ENCODE results near the gene SLC4A8. TPM values are rescaled to one million over a fixed set of nuclear protein-coding genes. Genes with fewer than 3 reads are reported as not detected.

Gene SLC4A8
- total RNA-seq, 1 experiment from 2014 or later = 26.3 TPM

DNA sequence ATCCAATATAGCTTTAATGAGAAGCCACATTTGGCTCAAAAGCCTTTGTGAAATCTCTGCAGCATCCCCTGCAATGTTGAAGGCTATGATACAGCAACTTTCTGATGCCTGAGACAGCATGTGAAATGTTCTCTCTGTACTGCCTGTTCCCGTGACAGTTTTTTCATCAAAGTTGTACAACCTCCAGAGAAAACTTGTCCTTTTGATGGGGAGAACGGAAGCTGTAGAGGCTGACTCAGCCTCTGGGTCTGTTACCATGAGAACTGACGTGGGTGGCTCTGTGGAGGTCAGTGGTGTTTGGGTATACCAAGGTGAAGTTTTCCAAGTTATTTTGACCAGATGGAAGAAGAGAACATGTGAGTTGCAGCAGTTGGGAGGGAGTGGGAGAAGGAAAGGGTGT is 17.0 kb downstream of the SLC4A8 start:
- Histone ChIP-seq H3T11ph (ENCODE audit: low read length) (no peak overlapping the region), H2BK120ac (ENCODE audit: low read depth, low read length, poor library complexity, severe bottlenecking) (no peak overlapping the region), H2AFZ (ENCODE audit: low read length) (no peak overlapping the region), H3K18ac (ENCODE audit: insufficient read length, low read depth, low read length) (no peak overlapping the region), H3K9ac (ENCODE audit: extremely low read depth, insufficient read length, low read length) (no peak overlapping the region), H3K9me3 (ENCODE audit: control insufficient read depth, low read depth, low read length) (no peaks in the 10 kb centered on the region), H3K27me3 (ENCODE audit: insufficient read depth, low read length) (no peaks in the 10 kb centered on the region), H4K91ac (ENCODE audit: insufficient read length, low read depth, low read length) (no peak overlapping the region), H4K20me1 (ENCODE audit: control insufficient read depth, insufficient read depth, insufficient read length) (no peaks in the 10 kb centered on the region), H4K5ac (ENCODE audit: insufficient read length, low read depth, low read length) (no peak overlapping the region), H2BK15ac (ENCODE audit: low read depth, low read length) (no peak overlapping the region), H3K23me2 (ENCODE audit: insufficient read length, low read depth, low read length, poor library complexity, severe bottlenecking) (no peaks in the 10 kb centered on the region), H3K4me1 (ENCODE audit: insufficient read depth, low read length) (no peaks in the 10 kb centered on the region), H3K79me2 (ENCODE audit: insufficient read depth, low read length) (no peaks in the 10 kb centered on the region), H3K56ac (ENCODE audit: insufficient read length, low read depth, low read length) (no peak overlapping the region), H3K79me1 (ENCODE audit: insufficient read depth, low read depth, low read length, poor library complexity, severe bottlenecking) (no peaks in the 10 kb centered on the region), H2BK12ac (ENCODE audit: insufficient read length, low read depth, low read length) (no peak overlapping the region), H3K4me2 (ENCODE audit: insufficient read depth, insufficient read length, low read length) (no peak overlapping the region), H3K27ac (ENCODE audit: insufficient read length, low read depth, low read length) (no peak overlapping the region), H3K23ac (ENCODE audit: insufficient read length, low read depth, low read length) (no peak overlapping the region), H2AK5ac (ENCODE audit: insufficient read length, low read length) (no peak overlapping the region), H3K4ac (ENCODE audit: low read depth, low read length) (no peak overlapping the region), H4K8ac (replicated peaks; ENCODE audit: insufficient read length, low read depth, low read length) (no peak overlapping the region), H3K14ac (ENCODE audit: insufficient read depth, low read length) (no peak overlapping the region), H2BK20ac (ENCODE audit: low read depth, low read length, poor library complexity, severe bottlenecking) (no peak overlapping the region), H2BK5ac (ENCODE audit: insufficient read length, low read length) (no peak overlapping the region)
- H3K4me3 Mint-ChIP-seq = no peak overlapping the region
- TF ChIP-seq, protein P1, sequence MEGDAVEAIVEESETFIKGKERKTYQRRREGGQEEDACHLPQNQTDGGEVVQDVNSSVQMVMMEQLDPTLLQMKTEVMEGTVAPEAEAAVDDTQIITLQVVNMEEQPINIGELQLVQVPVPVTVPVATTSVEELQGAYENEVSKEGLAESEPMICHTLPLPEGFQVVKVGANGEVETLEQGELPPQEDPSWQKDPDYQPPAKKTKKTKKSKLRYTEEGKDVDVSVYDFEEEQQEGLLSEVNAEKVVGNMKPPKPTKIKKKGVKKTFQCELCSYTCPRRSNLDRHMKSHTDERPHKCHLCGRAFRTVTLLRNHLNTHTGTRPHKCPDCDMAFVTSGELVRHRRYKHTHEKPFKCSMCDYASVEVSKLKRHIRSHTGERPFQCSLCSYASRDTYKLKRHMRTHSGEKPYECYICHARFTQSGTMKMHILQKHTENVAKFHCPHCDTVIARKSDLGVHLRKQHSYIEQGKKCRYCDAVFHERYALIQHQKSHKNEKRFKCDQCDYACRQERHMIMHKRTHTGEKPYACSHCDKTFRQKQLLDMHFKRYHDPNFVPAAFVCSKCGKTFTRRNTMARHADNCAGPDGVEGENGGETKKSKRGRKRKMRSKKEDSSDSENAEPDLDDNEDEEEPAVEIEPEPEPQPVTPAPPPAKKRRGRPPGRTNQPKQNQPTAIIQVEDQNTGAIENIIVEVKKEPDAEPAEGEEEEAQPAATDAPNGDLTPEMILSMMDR (conservative IDR thresholded peaks at IDR 0.05) = no peak
- H3K4me1 Mint-ChIP-seq = peaks cover 8 to 14% of the 10 kb centered on the region in 2 experiments
- no peak for DNase-seq
- no CpG with 5 or more reads among the region's 3 CpGs for WGBS (ENCODE audit: extremely low coverage, insufficient read length, low lambda C conversion rate)
- no peaks in the 10 kb centered on the region for H3K27me3 Mint-ChIP-seq (ENCODE audit: low read depth)
- H3K9me3 Mint-ChIP-seq = no peaks in the 10 kb centered on the region
- peaks cover 0 to 1% (median 0%) of the 10 kb centered on the region in 3 experiments; a peak in 1 of 7 replicates for H3K36me3 Mint-ChIP-seq (ENCODE audit: insufficient read depth in 1 of 3, low read depth in 3 of 3)
- no peak overlapping the region for H3K27ac Mint-ChIP-seq

All from H9 (cell line).